Measurements from ENCODE around the gene FOXP4.
A peak's percentile ranks its signal among the peaks of the same experiment; 100 is the strongest.

Gene FOXP4

DNA sequence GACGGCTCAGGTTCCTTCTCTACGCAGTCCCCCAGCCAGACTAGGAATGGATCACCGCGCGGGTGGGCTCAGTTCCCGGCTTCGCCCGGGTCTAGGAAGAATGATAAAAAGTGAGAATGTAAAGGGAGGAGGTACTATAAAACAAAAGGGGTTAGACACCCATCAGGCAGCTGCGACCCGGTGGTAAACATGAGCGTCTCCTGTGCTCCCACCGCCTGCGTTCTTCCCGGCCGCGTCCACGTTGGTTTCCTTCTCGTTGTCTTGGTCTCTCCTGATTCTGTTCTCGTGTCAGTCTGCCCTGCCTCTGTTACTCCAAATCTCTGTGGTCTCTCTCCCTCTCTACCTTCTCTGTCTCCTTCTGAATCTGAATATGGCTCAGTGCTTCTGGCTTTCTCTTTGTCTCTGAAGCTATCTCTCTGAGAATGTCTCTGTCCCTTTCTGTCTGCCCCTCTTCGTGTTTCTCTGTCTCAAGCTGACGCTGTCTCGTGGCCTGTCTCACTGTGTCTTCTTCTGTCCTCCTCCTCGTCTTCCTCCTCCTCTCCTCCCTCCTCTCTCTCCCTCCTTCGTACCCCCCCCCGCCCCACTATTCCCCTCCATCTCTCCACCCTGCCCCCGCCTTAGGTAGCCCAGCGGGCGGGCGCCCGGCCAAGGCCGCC lies 41.6 kb upstream of the FOXP4 start:
- Histone ChIP-seq H3K4me2 (ENCODE audit: low read length) (peak overlapping the region; percentile 67), H3K27me3 (ENCODE audit: control insufficient read depth, insufficient read depth, low read length) (no peaks in the 10 kb centered on the region), H3K4me3 (ENCODE audit: low read depth, low read length) (no peak overlapping the region), H3K9me3 (ENCODE audit: control insufficient read depth, low read length) (no peaks in the 10 kb centered on the region), H3K36me3 (ENCODE audit: control insufficient read depth, insufficient read depth, low read length) (no peaks in the 10 kb centered on the region), H3K9ac (no peak overlapping the region), H3K79me2 (no peaks in the 10 kb centered on the region), H3K27ac (no peak overlapping the region), H2AFZ (peak overlapping the region; percentile 70), H3K4me1 (peaks cover 4% of the 10 kb centered on the region)
- no peak for TF ChIP-seq CTCF (IDR thresholded peaks at IDR 0.05)

GRCh38 chr6:41505122-41506049 lies 40.8 kb upstream of the FOXP4 start:
- Histone ChIP-seq H3K27ac (peak overlapping the region; percentile 3), H2AFZ (peak overlapping the region; percentile 70), H3K4me1 (peaks cover 4% of the 10 kb centered on the region), H3K9me3 (ENCODE audit: control insufficient read depth, low read length) (no peaks in the 10 kb centered on the region), H3K79me2 (no peaks in the 10 kb centered on the region), H3K4me3 (ENCODE audit: low read depth, low read length) (peak overlapping the region; percentile 38), H3K9ac (no peak overlapping the region), H3K4me2 (ENCODE audit: low read length) (peak overlapping the region; percentile 67), H3K27me3 (ENCODE audit: control insufficient read depth, insufficient read depth, low read length) (no peaks in the 10 kb centered on the region), H3K36me3 (ENCODE audit: control insufficient read depth, insufficient read depth, low read length) (no peaks in the 10 kb centered on the region)
- no peak for TF ChIP-seq CTCF (IDR thresholded peaks at IDR 0.05)

GRCh38 chr6:41508479-41508878 lies 37.7 kb upstream of the FOXP4 start:
- peaks cover 4% of the 10 kb centered on the region for H3K4me1 ChIP-seq
- no peak for TF ChIP-seq CTCF (IDR thresholded peaks at IDR 0.05)
- no peaks in the 10 kb centered on the region for H3K79me2 ChIP-seq
- H3K9me3 ChIP-seq (ENCODE audit: control insufficient read depth, low read length): no peaks in the 10 kb centered on the region
- no peak overlapping the region for H3K9ac ChIP-seq
- no peaks in the 10 kb centered on the region for H3K27me3 ChIP-seq (ENCODE audit: control insufficient read depth, insufficient read depth, low read length)
- no peak overlapping the region for H2AFZ ChIP-seq
- no peak overlapping the region for H3K4me2 ChIP-seq (ENCODE audit: low read length)
- no peak overlapping the region for H3K27ac ChIP-seq
- no peak overlapping the region for H3K4me3 ChIP-seq (ENCODE audit: low read depth, low read length)
- H3K36me3 ChIP-seq (ENCODE audit: control insufficient read depth, insufficient read depth, low read length): no peaks in the 10 kb centered on the region

- Histone ChIP-seq H3K9me3 (ENCODE audit: control insufficient read depth, low read length) (no peaks in the 10 kb centered on the region), H3K27ac (no peak overlapping the region), H3K4me2 (ENCODE audit: low read length) (no peak overlapping the region), H3K27me3 (ENCODE audit: control insufficient read depth, insufficient read depth, low read length) (no peaks in the 10 kb centered on the region), H2AFZ (no peak overlapping the region), H3K9ac (no peak overlapping the region), H3K4me3 (ENCODE audit: low read depth, low read length) (no peak overlapping the region), H3K36me3 (ENCODE audit: control insufficient read depth, insufficient read depth, low read length) (no peaks in the 10 kb centered on the region), H3K79me2 (no peaks in the 10 kb centered on the region), H3K4me1 (peaks cover 4% of the 10 kb centered on the region)
- TF ChIP-seq CTCF (IDR thresholded peaks at IDR 0.05): no peak
Measured at GRCh38 chr6:41509580-41509979, 36.6 kb upstream of the FOXP4 start.

All from parathyroid adenoma (tissue), 2 donors.